Measurements from ENCODE around the gene NPAS3.

DNA sequence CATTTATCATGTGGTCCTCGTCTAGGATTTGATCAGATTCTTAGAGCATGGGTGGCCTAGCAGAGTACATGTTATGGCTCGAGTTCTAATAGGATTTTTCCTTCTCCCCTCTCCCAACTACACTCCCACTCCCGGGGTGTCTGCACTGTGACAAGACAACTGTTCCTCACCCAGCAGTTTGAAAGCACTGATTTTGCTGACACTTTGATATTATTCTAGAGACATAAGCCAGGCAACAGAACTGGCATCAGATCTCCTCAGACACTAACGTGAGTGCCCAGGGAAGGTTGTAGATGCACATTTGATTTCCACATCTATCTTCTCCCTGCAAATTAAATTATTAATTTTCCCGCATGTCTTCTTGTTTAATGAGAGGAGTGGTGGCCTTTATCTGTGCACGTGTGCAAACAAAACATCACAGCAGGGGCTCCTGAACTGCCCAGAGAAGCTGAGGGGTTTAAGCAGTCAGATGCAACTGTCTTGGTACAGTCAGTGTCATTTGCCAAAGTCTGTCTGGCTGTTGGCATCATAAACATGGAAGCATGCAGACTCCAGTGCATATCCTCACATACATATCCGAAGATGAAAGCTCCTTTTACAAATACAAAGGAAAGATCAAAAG, 491.8 kb downstream of the NPAS3 start:
- TF ChIP-seq CTCF (IDR thresholded peaks at IDR 0.05) (no peak), POLR2A (IDR thresholded peaks at IDR 0.05) (no peak)
